KOPT-K1 (cell line): ENCODE data around the gene PRCP.
"Not testable (repeated sequence)": the region's sequence is repeated elsewhere in the genome, so short reads cannot be mapped to it uniquely, and the experiment has no call there.

Source experiments
- H3K27ac ChIP-seq: fragments of 200-600 bp; sonication (generic); 2 replicates; pipeline ENCODE4 v1.5.1; 2016; ENCODE audit warnings: antibody characterized with exemption, mild to moderate bottlenecking, low read depth, low read length; ENCODE audit not compliant: poor library complexity, severe bottlenecking
- H3K36me3 ChIP-seq: fragments of 200-600 bp; sonication (generic); 2 replicates; pipeline ENCODE4 v1.5.1; 2017; ENCODE audit warnings: antibody characterized with exemption, mild to moderate bottlenecking, low read length, moderate library complexity; ENCODE audit not compliant: insufficient read depth
- H3K9me3 ChIP-seq: fragments of 200-600 bp; sonication (generic); 2 replicates; pipeline ENCODE4 v1.5.1; 2017; ENCODE audit warnings: antibody characterized with exemption, low read length, mild to moderate bottlenecking; ENCODE audit not compliant: insufficient read depth, poor library complexity, severe bottlenecking

Gene PRCP

DNA sequence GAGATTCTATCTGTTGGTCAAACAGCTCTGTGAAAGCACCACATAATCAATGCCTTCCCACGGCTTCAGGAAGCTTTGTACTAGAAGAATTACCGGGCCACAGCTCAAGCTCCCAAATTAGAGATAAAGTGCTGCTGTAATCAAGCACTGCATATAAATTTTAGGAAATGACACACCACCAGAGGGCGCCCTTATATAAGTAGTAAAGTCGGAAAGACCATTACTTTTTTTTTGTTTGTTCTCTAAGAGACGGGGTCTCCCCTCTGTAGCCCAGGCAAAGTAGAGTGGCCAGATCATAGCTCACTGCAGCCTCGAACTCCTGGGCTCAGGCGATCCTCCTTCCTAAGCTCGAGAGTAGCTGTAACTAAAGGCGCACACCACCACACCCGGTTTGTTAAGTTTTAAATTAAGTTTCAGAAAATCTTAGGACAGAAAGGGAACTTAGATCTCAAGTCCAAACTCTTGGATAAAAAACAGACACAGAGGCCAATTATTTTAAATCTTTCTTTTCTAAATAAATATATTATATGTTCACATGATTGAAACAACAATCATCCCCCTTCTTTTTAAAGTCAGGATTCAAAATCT lies 32.6 kb downstream of the PRCP start:
- H3K27ac ChIP-seq = no peak overlapping the region
- no peaks in the 10 kb centered on the region for H3K36me3 ChIP-seq
- no peaks in the 10 kb centered on the region for H3K9me3 ChIP-seq

DNA sequence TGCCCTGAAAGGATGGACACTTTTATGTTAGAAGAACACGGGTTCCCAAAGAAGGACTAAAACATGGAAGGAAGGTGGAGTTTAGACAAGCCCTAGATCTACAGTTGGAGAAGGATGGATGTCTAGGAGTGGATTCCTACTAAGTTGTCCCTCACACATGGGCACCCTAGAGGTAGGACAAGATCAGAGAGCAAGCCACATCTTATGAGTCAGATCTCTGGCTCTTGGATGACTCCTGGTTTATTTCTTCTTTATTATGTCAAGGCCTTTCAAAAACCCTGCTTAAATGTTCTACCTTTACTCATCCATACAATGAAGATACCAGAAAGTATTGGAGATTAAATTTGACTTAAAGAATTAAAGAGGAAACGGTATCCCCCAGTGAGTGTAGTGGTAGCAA lies 34.4 kb downstream of the PRCP start:
- H3K9me3 ChIP-seq = no peaks in the 10 kb centered on the region
- H3K36me3 ChIP-seq = no peaks in the 10 kb centered on the region
- H3K27ac ChIP-seq = no peak overlapping the region

DNA sequence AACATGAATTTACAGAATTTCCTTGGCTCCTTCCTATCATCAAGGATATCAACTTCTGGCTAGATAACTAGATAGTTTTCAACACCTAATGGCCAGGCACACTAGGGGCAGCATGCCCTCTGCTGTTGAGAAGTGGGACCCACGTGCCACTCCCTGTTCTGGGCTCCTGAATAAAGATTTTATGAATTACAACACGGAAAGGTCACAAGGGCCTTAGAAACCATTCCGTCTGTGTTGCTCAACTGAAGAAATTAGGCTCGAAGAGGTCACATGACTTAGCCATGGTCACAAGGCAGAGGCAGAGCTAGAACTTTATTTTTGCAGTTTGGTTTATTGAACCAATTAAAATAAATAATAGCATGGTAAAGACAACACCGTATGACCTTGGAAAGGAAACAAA lies 36.0 kb downstream of the PRCP start:
- no peaks in the 10 kb centered on the region for H3K36me3 ChIP-seq
- no peaks in the 10 kb centered on the region for H3K9me3 ChIP-seq
- H3K27ac ChIP-seq = no peak overlapping the region

DNA sequence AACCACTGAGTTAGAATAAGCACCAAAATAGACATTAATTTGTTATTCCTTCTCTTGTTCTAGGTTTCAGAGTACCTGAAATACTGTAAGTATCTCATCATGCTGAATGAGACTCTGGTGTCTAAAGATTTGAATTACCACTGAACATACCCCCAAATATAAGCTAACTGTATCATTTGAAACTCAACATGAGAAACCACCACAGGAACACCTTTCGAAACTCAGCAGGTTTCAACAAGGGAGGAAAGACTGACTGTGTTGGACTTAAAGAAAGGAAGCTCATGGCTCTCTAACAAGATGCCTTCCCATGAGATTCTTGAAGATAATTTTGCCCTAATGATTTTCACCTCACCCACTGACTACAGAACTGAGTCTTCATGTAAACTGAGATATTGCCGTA lies 37.0 kb downstream of the PRCP start:
- Histone ChIP-seq H3K27ac (no peak overlapping the region), H3K9me3 (no peaks in the 10 kb centered on the region), H3K36me3 (no peaks in the 10 kb centered on the region)

DNA sequence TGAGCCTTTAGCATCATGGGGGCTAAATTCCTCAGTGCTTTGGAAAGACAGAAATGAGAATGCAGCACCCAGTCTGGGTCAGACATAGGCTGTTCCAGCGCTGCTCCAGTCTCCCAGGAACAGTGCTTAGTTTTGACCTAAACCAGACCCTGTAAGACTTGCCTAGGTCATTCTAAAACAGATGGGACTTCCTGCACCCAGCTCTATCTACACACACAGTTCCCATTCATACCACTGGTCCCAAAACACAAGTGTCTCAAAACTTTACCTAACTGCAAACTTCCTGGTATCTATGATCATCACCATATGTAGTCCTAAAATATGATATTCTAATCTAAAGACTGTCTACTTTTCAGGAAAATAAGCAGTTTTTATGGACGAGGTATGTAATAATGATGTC lies 37.9 kb downstream of the PRCP start:
- no peaks in the 10 kb centered on the region for H3K36me3 ChIP-seq
- H3K27ac ChIP-seq = no peak overlapping the region

DNA sequence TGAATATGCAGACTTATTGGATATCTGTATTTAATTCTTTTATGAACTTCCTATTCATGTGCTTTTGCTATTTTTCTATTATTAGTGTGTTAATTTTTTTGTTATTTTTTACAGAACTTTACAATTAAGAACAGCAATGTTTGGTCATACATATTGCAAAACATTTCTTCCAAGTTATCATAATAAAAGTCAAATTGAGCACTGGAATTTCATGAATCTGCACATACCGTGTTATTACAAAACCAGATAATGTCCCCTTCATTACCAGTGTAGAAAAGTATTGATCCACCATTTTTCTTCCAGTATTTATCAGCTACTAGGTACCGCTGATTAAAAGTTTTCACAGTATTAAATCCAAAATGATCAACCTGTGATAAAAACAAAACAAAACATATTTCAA lies 40.5 kb downstream of the PRCP start:
- H3K9me3 ChIP-seq = no peaks in the 10 kb centered on the region
- H3K27ac ChIP-seq = no peak overlapping the region
- H3K36me3 ChIP-seq = no peaks in the 10 kb centered on the region

More for the DNA sequence above, 37.9 kb downstream of the PRCP start:
- H3K9me3 ChIP-seq = no peaks in the 10 kb centered on the region

DNA sequence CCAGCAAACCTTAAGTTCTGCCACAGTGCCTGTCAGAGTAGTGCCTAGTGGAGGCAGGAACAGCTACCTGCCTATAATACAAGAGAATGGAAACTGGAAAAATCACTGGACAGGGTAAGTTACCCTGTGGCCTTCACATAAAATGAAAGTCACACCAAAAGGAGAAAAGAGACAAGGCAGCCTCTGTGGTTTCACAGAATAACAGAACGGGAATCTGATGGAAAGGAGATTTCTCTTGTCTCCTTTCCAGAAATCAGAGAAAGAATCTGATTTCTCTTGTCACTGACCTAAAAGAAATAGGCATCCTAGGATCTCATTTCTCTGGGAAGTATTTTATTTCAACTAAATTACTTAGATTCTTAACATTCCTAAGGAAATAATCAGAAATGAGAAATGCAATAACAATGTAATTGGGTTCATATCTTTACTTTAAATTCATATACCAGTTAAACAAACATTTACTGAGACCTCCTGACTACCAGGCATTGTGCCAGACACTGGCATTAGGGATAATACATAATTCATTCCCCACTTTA lies 41.6 kb downstream of the PRCP start:
- Histone ChIP-seq H3K27ac (no peak overlapping the region), H3K36me3 (no peaks in the 10 kb centered on the region), H3K9me3 (no peaks in the 10 kb centered on the region)

DNA sequence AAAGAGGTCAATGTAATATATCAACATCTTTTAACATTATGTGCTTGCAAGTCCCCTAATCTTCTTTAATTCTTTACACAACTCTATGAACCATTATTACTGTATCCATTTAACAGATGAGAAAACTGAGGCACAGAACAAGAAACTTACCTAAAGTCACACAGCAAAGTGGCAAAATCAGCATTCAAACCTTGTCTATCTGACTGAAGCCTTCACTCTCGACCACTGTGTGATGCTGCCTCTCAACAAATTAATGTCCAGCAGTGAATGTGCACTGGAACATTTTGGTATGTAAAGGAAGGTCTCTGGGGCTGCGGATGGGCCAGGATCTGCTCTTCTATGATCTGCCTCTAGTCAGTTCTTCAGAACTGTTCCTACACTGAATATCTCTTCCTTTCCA lies 42.1 kb downstream of the PRCP start:
- Histone ChIP-seq H3K36me3 (no peaks in the 10 kb centered on the region), H3K27ac (no peak overlapping the region), H3K9me3 (no peaks in the 10 kb centered on the region)

DNA sequence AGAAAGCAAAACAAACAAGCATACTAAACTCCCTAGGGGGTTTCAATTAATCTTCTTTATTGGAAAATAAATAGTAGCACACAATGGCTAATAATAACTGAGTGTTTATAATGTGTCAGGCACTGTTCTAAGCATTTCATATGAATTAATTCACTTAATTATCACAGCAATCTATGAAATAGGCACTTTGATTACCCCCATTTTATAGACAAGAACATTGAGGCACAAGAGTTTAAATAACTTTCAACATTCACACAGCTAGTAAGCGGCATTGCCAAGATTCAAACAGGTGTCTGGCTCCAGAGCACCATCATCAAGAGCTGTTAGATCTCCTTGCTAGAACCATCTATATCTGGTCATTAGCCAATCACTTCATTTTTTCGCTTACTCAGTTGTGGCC lies 43.1 kb downstream of the PRCP start:
- Histone ChIP-seq H3K27ac (no peak overlapping the region), H3K9me3 (no peaks in the 10 kb centered on the region), H3K36me3 (no peaks in the 10 kb centered on the region)

DNA sequence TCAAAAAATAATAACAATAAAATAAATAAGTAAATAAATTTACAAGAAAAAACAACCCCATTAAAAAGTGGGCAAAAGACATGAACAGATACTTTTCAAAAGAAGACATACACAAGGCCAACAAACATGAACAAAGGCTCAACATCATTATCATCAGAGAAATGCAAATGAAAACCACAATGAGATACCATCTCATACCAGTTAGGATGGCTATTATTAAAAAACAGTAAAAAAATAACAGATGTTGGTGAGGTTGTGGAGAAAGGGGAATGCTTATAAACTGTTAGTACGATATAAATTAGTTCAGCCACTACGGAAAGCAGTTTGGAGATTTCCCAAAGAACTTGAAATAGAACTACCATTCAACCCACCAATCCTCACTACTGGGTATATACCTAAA lies 44.6 kb downstream of the PRCP start:
- Histone ChIP-seq H3K27ac (no peak overlapping the region), H3K36me3 (no peaks in the 10 kb centered on the region), H3K9me3 (no peaks in the 10 kb centered on the region)

DNA sequence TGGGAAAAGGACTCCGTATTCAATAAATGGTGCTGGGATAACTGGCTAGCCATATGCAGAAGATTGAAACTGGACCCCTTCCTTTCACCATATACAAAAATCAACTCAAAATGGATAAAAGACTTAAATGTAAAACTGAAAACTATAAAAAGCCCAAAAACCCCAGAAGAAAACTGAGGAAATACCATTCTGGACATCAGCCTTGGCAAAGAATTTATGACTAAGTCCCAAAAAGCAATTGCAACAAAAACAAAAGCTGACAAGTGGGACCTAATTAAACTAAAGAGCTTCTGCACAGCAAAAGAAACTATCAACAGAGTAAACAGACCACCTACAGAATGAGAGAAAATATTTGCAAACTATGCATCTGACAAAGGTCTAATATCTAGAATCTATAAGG lies 45.3 kb downstream of the PRCP start:
- H3K9me3 ChIP-seq, H3K27ac ChIP-seq, H3K36me3 ChIP-seq: not testable (repeated sequence)

DNA sequence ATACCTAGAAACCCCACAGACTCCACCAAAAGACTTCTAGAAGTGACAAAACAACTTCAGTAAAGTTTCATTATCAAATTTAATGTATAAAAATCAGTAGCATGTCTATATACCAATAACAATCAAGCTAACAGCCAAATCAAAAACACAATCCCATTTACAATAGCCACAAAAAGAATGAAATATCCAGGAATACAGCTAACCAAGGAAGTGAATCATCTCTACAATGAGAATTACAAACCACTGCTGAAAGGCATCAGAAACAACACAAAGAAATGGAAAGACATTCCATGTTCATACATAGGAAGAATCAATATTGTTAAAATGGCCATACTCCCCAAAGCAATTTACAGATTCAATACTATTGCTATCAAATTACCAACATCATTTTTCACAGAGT lies 46.0 kb downstream of the PRCP start:
- H3K36me3 ChIP-seq = no peaks in the 10 kb centered on the region
- no peaks in the 10 kb centered on the region for H3K9me3 ChIP-seq
- no peak overlapping the region for H3K27ac ChIP-seq

DNA sequence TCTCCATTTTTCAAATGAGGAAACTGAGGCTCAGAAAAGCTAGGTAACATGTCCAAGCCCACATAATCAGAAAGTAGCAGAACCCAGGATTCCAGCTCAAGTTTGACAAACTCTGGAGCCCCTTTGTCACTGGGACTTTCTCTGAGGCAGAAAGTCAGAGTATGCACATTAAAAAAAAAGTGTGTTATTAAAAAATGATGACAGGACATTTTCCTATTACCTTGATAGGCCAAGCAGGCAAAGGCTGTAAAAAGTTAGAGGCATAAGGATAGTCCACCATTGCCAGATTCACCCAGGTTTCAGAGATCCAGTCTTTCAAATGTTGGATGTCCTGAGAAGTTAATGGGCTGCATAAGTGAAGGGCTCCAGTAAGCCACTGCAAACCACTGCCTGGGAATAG lies 51.4 kb downstream of the PRCP start:
- Histone ChIP-seq H3K36me3 (no peaks in the 10 kb centered on the region), H3K9me3 (no peaks in the 10 kb centered on the region), H3K27ac (no peak overlapping the region)

DNA sequence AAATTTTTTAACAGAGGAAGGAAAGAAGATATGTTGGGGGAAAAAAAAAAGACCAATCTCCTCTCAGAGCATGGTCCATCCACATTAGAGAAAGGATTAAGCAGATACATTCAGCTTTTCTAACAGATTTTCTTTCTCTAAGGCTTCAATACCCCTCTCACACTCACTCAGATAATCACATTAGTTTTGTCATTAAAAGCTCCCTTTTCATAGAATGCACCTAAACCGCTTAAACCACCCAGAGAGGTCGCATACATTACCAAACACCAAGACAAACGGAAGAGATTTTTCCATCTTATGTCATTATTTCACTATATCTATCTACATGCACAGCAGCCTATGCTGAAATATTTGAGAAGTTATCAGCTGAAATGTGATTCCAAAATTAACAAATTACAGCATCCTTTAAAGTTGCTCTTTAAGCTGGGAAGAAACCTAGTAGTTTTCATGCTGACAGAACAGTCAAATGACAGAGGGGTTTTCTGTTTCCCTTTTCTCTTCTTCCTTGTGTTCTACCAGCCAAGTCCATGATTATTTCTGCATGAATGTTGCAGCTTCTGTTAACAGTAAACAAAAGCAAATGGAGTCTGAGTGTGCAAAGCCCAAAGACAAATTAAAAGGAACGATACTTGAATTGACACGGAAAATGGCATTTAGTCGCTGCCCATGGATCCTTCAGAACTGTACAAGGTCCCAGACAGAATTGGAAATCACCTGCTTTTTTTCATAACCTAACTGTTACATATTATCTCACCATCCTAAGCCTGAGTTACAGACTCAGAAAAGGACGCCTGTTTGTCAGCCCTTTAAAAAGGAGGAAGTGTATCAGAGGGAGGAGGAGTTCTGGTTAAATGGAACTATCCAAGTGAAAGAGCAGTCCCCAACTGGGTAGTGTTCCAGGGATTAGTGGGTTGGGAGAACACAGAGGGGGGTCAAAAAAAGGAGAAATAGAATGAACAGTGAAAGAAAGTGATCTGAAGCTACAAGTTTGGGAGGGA lies 54.6 kb downstream of the PRCP start:
- H3K9me3 ChIP-seq = no peaks in the 10 kb centered on the region
- H3K27ac ChIP-seq = no peak overlapping the region
- H3K36me3 ChIP-seq = no peaks in the 10 kb centered on the region

DNA sequence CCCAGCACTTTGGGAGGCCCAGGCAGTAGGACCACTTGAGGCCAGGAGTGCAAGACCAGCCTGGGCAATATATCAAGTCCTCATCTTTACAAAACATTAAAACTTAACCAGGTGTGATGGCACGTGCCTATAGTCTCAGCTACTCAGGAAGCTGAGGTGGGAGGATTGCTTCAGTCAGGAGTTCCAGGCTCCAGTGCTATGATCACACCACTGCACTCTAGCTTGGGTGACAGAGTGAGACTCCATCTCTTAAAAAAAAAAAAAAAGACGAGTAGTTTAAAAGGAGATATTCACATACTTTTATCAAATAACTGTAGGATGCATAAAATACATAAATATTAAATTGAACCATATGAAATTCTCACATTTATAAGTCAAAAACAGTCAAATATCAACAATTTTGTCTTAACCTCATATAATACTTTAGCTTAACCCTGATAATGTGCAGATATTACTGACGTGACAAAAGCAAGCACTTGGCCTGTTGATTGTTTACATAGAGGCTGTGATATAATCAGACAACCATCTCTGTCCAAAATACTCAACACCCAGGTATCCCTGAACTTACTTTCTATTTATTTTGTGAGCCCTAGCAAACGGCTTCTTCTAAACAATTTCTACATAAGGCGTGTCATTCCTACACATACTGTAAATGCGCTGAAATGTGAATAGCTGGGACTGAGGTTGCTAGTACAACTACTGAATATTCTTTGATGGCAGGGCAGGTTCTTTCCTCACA lies 57.0 kb downstream of the PRCP start:
- Histone ChIP-seq H3K36me3 (no peaks in the 10 kb centered on the region), H3K9me3 (no peaks in the 10 kb centered on the region), H3K27ac (no peak overlapping the region)
